ENCODE data around the gene C4orf51. TPM values are rescaled to one million over a fixed set of nuclear protein-coding genes. Genes with fewer than 3 reads are reported as not detected.

The C4orf51 gene
- total and polyA plus RNA-seq, 12 donors, result not detected

DNA sequence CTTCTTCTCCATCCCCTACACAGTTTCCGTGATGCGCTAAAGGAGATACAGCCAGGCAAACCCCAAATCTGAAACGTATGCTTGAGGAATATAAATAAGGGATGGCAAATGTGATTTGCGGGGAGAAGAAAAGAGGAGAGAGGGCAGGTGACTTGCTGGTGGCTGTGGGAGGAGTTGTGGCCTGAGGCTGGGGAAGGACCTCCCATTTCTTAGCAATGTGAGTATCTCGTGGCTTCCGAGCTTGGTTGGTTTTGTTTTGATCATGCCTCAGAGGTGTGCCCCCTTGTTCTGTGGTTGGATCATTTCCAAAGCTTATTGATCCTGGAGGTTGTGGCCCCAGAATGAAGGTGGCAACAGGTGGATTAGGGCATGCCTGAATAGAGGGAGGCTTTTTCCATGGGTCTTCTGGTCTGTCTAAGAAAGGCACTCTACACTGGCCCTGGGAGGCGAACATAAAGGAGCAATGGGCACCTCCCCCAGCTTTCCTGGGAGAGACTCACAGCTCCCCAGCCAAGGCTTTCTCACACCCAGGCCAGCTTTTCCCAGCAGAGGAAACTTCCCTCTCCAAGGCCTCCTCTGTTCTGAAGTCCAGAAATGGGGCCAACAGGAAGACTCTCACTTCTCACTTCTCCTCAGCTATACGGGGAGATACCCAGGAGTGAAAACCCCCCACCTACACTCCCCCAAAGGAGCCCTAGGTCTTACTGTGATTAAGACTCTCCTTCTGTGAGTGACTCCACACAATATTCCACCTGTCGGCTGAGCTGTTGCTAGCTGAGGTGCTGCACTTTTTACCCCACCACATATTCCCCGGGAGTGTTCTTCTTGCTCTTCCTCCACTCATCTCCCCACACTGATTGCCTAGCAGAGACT lies 40.0 kb downstream of the C4orf51 start:
- 77 to 85% (median 82%) methylated on average over 9 to 10 of the region's 10 CpGs for WGBS, 4 donors
- no peaks in the 10 kb centered on the region for H3K9me3 ChIP-seq (replicated peaks in 1 of 3)
- no peaks in the 10 kb centered on the region for H3K36me3 ChIP-seq (replicated peaks in 1 of 2)
- no peak overlapping the region for H3K4me3 ChIP-seq
- no peaks in the 10 kb centered on the region for H3K27me3 ChIP-seq
- H3K4me1 ChIP-seq (replicated peaks in 1 of 2), result no peaks in the 10 kb centered on the region
- intact Hi-C loops (cut with DNase I), result loop anchor here in 1 of 2 donors (10.0 kb wide), 1 partner anchor 85 kb away; no protein-coding TSS in a partner anchor
- TF ChIP-seq, protein P1, sequence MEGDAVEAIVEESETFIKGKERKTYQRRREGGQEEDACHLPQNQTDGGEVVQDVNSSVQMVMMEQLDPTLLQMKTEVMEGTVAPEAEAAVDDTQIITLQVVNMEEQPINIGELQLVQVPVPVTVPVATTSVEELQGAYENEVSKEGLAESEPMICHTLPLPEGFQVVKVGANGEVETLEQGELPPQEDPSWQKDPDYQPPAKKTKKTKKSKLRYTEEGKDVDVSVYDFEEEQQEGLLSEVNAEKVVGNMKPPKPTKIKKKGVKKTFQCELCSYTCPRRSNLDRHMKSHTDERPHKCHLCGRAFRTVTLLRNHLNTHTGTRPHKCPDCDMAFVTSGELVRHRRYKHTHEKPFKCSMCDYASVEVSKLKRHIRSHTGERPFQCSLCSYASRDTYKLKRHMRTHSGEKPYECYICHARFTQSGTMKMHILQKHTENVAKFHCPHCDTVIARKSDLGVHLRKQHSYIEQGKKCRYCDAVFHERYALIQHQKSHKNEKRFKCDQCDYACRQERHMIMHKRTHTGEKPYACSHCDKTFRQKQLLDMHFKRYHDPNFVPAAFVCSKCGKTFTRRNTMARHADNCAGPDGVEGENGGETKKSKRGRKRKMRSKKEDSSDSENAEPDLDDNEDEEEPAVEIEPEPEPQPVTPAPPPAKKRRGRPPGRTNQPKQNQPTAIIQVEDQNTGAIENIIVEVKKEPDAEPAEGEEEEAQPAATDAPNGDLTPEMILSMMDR (IDR thresholded peaks at IDR 0.05), result no peak
- TF ChIP-seq POLR2A (IDR thresholded peaks at IDR 0.05), result no peak
- no peak for DNase-seq
- no peak overlapping the region for H3K27ac ChIP-seq

- 86 to 92% (median 90%) methylated on average over 3 of the region's 3 CpGs for WGBS, 4 donors
- no peak overlapping the region for H3K4me3 ChIP-seq
- intact Hi-C loops (cut with DNase I), result loop anchor here in 1 of 2 donors (10.0 kb wide), 1 partner anchor 86 kb away; no protein-coding TSS in a partner anchor
- no peaks in the 10 kb centered on the region for H3K4me1 ChIP-seq (replicated peaks in 1 of 2)
- TF ChIP-seq, protein P1 (IDR thresholded peaks at IDR 0.05), result no peak
- no peak for TF ChIP-seq POLR2A (IDR thresholded peaks at IDR 0.05)
- H3K36me3 ChIP-seq (replicated peaks in 1 of 2), result no peaks in the 10 kb centered on the region
- H3K27me3 ChIP-seq, result no peaks in the 10 kb centered on the region
- no peak overlapping the region for H3K27ac ChIP-seq
- no peak for DNase-seq
- no peaks in the 10 kb centered on the region for H3K9me3 ChIP-seq (replicated peaks in 1 of 3)
Measured at GRCh38 chr4:145720656-145721055, 40.7 kb downstream of the C4orf51 start.

- H3K27me3 ChIP-seq, result no peaks in the 10 kb centered on the region
- no peak overlapping the region for H3K27ac ChIP-seq
- H3K4me3 ChIP-seq, result no peak overlapping the region
- TF ChIP-seq, protein P1 (IDR thresholded peaks at IDR 0.05), result no peak
- no peak for TF ChIP-seq POLR2A (IDR thresholded peaks at IDR 0.05)
- H3K36me3 ChIP-seq (replicated peaks in 1 of 2), result no peaks in the 10 kb centered on the region
- no peaks in the 10 kb centered on the region for H3K4me1 ChIP-seq (replicated peaks in 1 of 2)
- intact Hi-C loops (cut with DNase I), result loop anchor here in 1 of 2 donors (10.0 kb wide), 1 partner anchor 88 kb away; no protein-coding TSS in a partner anchor
- WGBS, 4 donors, result 89 to 100% (median 95%) methylated on average over 1 of the region's 1 CpG
- no peaks in the 10 kb centered on the region for H3K9me3 ChIP-seq (replicated peaks in 1 of 3)
- no peak for DNase-seq
Measured at GRCh38 chr4:145722561-145722960, 42.6 kb downstream of the C4orf51 start.

GRCh38 chr4:145723336-145723735 lies 43.4 kb downstream of the C4orf51 start:
- no peak for DNase-seq
- H3K9me3 ChIP-seq (replicated peaks in 1 of 3), result no peaks in the 10 kb centered on the region
- H3K4me1 ChIP-seq (replicated peaks in 1 of 2), result no peaks in the 10 kb centered on the region
- H3K4me3 ChIP-seq, result no peak overlapping the region
- no peak for TF ChIP-seq POLR2A (IDR thresholded peaks at IDR 0.05)
- TF ChIP-seq, protein P1 (IDR thresholded peaks at IDR 0.05), result no peak
- no peak overlapping the region for H3K27ac ChIP-seq
- intact Hi-C loops (cut with DNase I), result loop anchor here in 1 of 2 donors (10.0 kb wide), 1 partner anchor 89 kb away; no protein-coding TSS in a partner anchor
- no peaks in the 10 kb centered on the region for H3K36me3 ChIP-seq (replicated peaks in 1 of 2)
- no peaks in the 10 kb centered on the region for H3K27me3 ChIP-seq
- 83 to 96% (median 90%) methylated on average over 2 of the region's 2 CpGs for WGBS, 4 donors
